ENCODE results near the gene DRC1. TPM values are rescaled to one million over a fixed set of nuclear protein-coding genes. Genes with fewer than 3 reads are reported as not detected.

Gene DRC1
- total RNA-seq, 4 donors from 2014 or later: 0.45 TPM; not detected in 3

DNA sequence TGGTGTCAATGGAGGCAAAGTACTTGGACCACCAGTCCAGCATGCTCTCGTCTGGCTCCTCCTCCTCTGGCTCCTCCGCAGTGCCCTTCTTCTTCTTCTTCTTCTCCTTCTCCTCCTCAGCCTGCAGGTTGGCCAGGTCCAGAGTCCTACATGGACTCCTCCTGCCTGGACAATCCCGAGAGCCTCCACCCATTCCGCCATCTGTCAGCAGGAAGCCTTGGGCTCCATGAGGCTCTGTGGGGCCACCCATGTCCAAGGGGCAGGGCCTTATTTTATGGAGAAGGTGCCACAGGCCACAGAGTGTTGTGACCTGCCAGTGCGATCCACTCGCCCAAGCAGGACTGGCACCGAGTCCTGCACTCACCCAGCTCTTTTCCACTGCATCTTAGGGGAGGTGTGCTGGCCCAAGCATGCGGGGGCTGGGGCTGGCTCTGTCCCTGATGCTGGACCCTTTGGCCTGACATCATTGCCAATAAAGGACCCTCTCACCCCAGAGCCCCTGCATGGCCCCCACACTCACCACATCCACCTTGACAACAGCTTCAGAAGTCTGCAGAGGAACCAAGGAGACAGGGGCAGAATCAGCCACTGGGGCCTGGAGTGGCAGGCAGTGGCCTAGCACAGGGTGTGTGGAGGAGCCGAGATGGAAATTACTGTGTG is 69.0 kb downstream of the DRC1 start:
- DNase-seq (ENCODE audit: extremely low spot score): no peak
- H3K36me3 ChIP-seq: no peaks in the 10 kb centered on the region
- H3K9me3 ChIP-seq: peaks cover 0 to 11% (median 6%) of the 10 kb centered on the region in 4 donors
- no peaks in the 10 kb centered on the region for H3K4me1 ChIP-seq
- 87% methylated on average over 7 of the region's 9 CpGs for WGBS
- intact Hi-C loops (cut with DNase I): no loop called here
- no peak overlapping the region for H3K4me3 ChIP-seq
- no peak for TF ChIP-seq POLR2A (IDR thresholded peaks at IDR 0.05; ENCODE audit: low read depth)
- no peak for TF ChIP-seq POLR2AphosphoS5 (IDR thresholded peaks at IDR 0.05)
- TF ChIP-seq EP300 (IDR thresholded peaks at IDR 0.05): no peak
- TF ChIP-seq, protein P1, sequence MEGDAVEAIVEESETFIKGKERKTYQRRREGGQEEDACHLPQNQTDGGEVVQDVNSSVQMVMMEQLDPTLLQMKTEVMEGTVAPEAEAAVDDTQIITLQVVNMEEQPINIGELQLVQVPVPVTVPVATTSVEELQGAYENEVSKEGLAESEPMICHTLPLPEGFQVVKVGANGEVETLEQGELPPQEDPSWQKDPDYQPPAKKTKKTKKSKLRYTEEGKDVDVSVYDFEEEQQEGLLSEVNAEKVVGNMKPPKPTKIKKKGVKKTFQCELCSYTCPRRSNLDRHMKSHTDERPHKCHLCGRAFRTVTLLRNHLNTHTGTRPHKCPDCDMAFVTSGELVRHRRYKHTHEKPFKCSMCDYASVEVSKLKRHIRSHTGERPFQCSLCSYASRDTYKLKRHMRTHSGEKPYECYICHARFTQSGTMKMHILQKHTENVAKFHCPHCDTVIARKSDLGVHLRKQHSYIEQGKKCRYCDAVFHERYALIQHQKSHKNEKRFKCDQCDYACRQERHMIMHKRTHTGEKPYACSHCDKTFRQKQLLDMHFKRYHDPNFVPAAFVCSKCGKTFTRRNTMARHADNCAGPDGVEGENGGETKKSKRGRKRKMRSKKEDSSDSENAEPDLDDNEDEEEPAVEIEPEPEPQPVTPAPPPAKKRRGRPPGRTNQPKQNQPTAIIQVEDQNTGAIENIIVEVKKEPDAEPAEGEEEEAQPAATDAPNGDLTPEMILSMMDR (IDR thresholded peaks at IDR 0.05): no peak
- no peaks in the 10 kb centered on the region for H3K27me3 ChIP-seq
- no peak overlapping the region for H3K27ac ChIP-seq (replicated peaks in 1 of 4)

GRCh38 chr2:26471289-26471688 is 69.6 kb downstream of the DRC1 start:
- Histone ChIP-seq H3K27ac (replicated peaks in 1 of 4) (no peak overlapping the region), H3K4me3 (no peak overlapping the region), H3K9me3 (peaks cover 0 to 11% (median 6%) of the 10 kb centered on the region in 4 donors), H3K27me3 (no peaks in the 10 kb centered on the region), H3K36me3 (no peaks in the 10 kb centered on the region), H3K4me1 (no peaks in the 10 kb centered on the region)
- intact Hi-C loops (cut with DNase I): no loop called here
- no peak for DNase-seq (ENCODE audit: extremely low spot score)
- TF ChIP-seq POLR2A (IDR thresholded peaks at IDR 0.05; ENCODE audit: low read depth): no peak
- TF ChIP-seq POLR2AphosphoS5 (IDR thresholded peaks at IDR 0.05): no peak
- TF ChIP-seq EP300 (IDR thresholded peaks at IDR 0.05): no peak
- TF ChIP-seq, protein P1 (IDR thresholded peaks at IDR 0.05): no peak
- 45% methylated on average over 2 of the region's 2 CpGs for WGBS

DNA sequence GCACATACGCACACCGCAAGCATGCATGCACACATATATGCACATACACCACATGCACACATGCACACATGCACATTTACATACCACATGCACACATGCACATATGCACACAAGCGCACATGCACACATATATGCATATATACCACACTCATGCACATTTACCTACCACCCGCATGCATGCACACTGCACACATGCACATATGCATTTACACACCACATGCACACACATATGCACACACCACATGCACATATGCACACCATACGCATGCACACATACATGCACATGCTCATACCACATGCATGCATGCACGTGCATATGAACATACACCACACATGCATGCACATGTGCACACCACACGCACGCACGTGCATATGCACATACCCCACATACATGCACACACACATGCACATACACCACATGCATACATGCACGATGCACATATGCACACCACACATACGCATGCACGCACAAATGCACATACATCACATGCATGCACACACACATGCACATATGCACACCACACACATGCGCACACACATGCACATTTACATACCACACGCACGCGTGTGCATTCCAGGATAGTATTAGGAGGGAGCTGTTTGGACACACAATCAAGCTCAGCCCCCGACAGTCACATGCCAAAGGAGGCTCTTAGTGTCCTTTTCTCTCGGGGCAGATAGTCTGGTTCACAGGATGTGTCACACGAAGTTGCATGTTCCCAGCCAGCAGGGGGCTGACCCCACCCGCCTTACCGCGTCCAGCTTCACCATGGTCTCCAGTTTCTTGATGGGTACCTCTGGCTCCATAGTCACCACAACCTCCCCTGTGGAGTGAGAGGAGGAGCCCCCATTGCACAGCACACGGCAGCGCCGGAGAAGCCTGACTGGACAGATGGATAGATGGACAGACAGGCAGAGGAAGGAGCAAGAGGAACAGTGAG is 70.3 kb downstream of the DRC1 start:
- peaks cover 0 to 11% (median 6%) of the 10 kb centered on the region in 4 donors for H3K9me3 ChIP-seq
- no peaks in the 10 kb centered on the region for H3K27me3 ChIP-seq
- H3K4me3 ChIP-seq: no peak overlapping the region
- TF ChIP-seq, protein P1 (IDR thresholded peaks at IDR 0.05): no peak
- TF ChIP-seq POLR2AphosphoS5 (IDR thresholded peaks at IDR 0.05): no peak
- no peak for TF ChIP-seq EP300 (IDR thresholded peaks at IDR 0.05)
- no peak for TF ChIP-seq POLR2A (IDR thresholded peaks at IDR 0.05; ENCODE audit: low read depth)
- H3K4me1 ChIP-seq: no peaks in the 10 kb centered on the region
- 83% methylated on average over 25 of the region's 25 CpGs for WGBS
- DNase-seq (ENCODE audit: extremely low spot score): no peak
- no peaks in the 10 kb centered on the region for H3K36me3 ChIP-seq
- intact Hi-C loops (cut with DNase I): no loop called here
- H3K27ac ChIP-seq (replicated peaks in 1 of 4): no peak overlapping the region

DNA sequence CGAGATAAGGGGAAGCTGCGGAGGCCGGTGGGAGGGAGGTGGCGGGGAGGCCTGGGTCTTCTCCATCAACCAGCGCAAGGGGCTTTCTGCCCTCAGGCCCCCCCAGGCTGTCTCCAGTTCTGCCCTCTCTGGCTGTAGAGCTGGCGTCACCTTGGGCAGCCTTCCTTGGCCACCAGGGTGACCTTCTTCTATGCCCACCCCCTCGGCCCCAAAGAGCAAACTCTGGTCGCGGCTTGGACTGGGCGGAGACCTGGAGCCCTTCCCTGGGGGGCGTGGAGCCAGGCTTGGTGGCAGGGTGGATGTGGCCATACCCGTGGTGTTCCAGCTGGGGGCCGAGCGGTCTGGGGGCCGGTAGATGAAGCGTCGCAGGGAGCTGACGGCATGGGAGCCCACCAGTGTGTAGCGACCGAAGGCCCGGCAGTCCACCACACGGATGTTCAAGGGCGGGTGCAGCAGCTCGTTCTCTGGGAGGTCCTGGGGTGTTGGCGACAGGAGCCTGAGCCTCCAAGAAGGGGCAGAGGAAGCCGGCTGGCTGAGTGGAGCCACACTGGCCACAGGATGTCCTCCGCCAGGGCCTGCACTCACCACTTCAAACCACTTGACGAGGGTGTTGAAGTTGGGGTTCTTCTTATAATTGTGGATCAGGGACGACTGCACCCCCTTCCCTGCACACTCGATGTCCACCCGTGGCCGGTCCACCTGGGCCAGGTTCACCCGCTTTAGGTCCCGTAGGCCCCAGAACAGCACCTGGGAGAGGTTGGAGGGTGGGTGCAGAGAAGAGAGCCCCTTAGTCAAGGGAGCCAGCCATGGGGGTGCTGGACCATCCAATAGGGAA is 71.3 kb downstream of the DRC1 start:
- no peaks in the 10 kb centered on the region for H3K36me3 ChIP-seq
- H3K27me3 ChIP-seq: no peaks in the 10 kb centered on the region
- peaks cover 0 to 9% (median 4%) of the 10 kb centered on the region in 4 donors for H3K4me1 ChIP-seq
- TF ChIP-seq POLR2AphosphoS5 (IDR thresholded peaks at IDR 0.05) (no peak), POLR2A (IDR thresholded peaks at IDR 0.05; ENCODE audit: low read depth) (no peak), EP300 (IDR thresholded peaks at IDR 0.05) (no peak)
- TF ChIP-seq, protein P1 (IDR thresholded peaks at IDR 0.05): no peak
- DNase-seq (ENCODE audit: extremely low spot score): no peak
- H3K9me3 ChIP-seq: peaks cover 0 to 11% (median 6%) of the 10 kb centered on the region in 4 donors
- 95% methylated on average over 29 of the region's 34 CpGs for WGBS
- intact Hi-C loops (cut with DNase I): no loop called here
- no peak overlapping the region for H3K27ac ChIP-seq (replicated peaks in 1 of 4)
- H3K4me3 ChIP-seq: no peak overlapping the region

All from esophagus muscularis mucosa (tissue), 4 donors.